Lower lobe of right lung (tissue), 2 donors: Measurements from ENCODE around the gene ERG. TPM values are rescaled to one million over a fixed set of nuclear protein-coding genes. Genes with fewer than 3 reads are reported as not detected.

Source experiments
- ATAC-seq, 2 donors: fragments of 200-7000 bp; cut with Tn5 transposase; one replicate each; pipeline ENCODE4 v1.9.1; 2020 to 2022; ENCODE audit warnings: mild to moderate bottlenecking in 2 of 2, moderate library complexity in 2 of 2
- DNase-seq: peaks from one replicate; pipeline ENCODE4 v3.0.0-alpha.2; 2020
- H3K27ac ChIP-seq: fragments of 200-600 bp; one replicate; pipeline ENCODE4 v1.8.0; 2022
- H3K27me3 ChIP-seq: fragments of 200-600 bp; one replicate; pipeline ENCODE4 v1.8.0; 2022; ENCODE audit warnings: low read depth
- H3K36me3 ChIP-seq: fragments of 200-600 bp; one replicate; pipeline ENCODE4 v1.8.0; 2022; ENCODE audit warnings: mild to moderate bottlenecking
- H3K4me1 ChIP-seq: fragments of 200-600 bp; one replicate; pipeline ENCODE4 v1.8.0; 2022
- H3K4me3 ChIP-seq: fragments of 200-600 bp; one replicate; pipeline ENCODE4 v1.8.0; 2022; ENCODE audit warnings: mild to moderate bottlenecking
- H3K9me3 ChIP-seq: fragments of 200-600 bp; one replicate; pipeline ENCODE4 v1.8.0; 2022
- intact Hi-C: fragments of 100-400 bp; cut with DNase I; formaldehyde crosslinking; loops from one replicate; pipeline ENCODE4 v1.11.0; 2022
- total RNA-seq: library from RNA; stranded (reverse); fragmentation: NEBNext Ultra II Directional; extraction: Animal tissue kit (Norgen Biotek cat#: 25700); gene quantifications from one replicate; pipeline ENCODE4 v1.2.1, GENCODE V29; 2021
- TF ChIP-seq, protein P1 (sequence below): fragments of 200-600 bp; IDR thresholded peaks from one replicate; pipeline ENCODE4 v1.8.0; 2022; ENCODE audit warnings: antibody characterized with exemption, mild to moderate bottlenecking
- donor health status: DM: no; HTN: yes; CAD: no; lungs with severe emphysema.

Gene ERG
- total RNA-seq, 1 donor from 2014 or later, result 38.0 TPM

DNA sequence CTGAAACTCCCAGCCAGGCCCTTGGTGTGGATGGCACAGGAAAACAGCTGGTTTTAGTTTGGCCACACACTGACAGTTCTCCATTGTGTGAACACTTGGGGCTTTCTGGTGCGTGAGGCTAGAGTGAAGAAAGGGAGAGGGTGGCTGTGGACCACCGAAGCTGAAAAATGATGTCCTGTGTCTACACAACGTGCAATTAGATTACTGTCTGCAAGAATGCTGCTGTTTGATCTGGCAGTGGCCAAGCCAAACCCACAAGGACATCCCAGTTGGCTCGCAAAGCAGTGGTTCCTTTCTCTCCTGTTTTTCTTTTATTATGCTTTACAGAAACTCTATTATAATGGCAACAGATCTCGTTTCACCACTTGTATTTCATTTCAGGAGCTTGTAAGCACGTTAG, 58.9 kb downstream of the ERG start:
- Histone ChIP-seq H3K4me3 (no peak overlapping the region), H3K27me3 (no peaks in the 10 kb centered on the region), H3K4me1 (peaks cover 54% of the 10 kb centered on the region), H3K9me3 (no peaks in the 10 kb centered on the region), H3K36me3 (no peaks in the 10 kb centered on the region), H3K27ac (no peak overlapping the region)
- TF ChIP-seq, protein P1, sequence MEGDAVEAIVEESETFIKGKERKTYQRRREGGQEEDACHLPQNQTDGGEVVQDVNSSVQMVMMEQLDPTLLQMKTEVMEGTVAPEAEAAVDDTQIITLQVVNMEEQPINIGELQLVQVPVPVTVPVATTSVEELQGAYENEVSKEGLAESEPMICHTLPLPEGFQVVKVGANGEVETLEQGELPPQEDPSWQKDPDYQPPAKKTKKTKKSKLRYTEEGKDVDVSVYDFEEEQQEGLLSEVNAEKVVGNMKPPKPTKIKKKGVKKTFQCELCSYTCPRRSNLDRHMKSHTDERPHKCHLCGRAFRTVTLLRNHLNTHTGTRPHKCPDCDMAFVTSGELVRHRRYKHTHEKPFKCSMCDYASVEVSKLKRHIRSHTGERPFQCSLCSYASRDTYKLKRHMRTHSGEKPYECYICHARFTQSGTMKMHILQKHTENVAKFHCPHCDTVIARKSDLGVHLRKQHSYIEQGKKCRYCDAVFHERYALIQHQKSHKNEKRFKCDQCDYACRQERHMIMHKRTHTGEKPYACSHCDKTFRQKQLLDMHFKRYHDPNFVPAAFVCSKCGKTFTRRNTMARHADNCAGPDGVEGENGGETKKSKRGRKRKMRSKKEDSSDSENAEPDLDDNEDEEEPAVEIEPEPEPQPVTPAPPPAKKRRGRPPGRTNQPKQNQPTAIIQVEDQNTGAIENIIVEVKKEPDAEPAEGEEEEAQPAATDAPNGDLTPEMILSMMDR, result no peak
- ATAC-seq (no peak), DNase-seq (no peak)
- intact Hi-C loops, result no loop called here

DNA sequence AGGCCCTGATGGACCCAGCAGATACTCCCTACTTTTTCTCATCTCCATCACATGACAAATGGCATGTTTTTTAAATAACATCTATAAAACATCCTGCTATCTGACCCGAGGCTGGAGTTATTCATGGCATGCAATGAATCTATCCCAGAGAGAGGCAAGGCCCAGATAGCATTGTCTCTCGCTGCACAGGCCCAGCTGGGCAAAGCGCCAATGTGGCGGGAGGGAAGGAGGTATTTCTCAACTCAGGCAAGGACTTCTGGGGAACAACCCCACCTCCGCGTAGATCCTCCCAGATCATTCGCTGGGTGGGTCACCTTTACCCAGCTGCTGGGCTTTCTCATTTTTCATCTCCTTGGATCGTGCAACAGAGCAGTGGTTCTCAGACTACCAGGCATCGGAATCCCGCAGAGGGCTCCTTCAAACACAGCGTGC, 59.8 kb downstream of the ERG start:
- Histone ChIP-seq H3K4me1 (peaks cover 52% of the 10 kb centered on the region), H3K9me3 (no peaks in the 10 kb centered on the region), H3K27me3 (no peaks in the 10 kb centered on the region), H3K36me3 (no peaks in the 10 kb centered on the region), H3K27ac (no peak overlapping the region), H3K4me3 (no peak overlapping the region)
- DNase-seq, result peak; percentile 69
- ATAC-seq, result peak in 1 of 2 donors; percentile 61
- TF ChIP-seq, protein P1, result no peak
- intact Hi-C loops, result no loop called here

DNA sequence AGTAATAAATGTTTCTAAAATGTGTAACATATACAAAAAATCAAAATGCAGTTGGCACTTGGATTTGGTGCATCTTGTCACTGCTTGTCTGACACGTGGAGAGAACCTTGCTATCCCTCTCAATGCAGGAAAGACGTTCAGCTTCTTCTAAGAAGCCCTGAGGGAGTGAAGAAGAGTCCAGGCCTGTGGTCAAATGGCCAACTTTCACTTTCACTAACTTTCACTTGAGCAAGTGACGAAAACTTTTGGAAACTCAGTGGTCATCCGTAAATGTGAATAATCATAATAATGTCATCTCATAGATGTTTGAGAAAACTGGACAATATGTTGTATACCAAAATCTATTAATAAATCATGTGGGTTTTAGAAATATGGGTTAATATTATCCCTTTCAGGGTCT, 61.9 kb downstream of the ERG start:
- TF ChIP-seq, protein P1, result no peak
- Histone ChIP-seq H3K36me3 (no peaks in the 10 kb centered on the region), H3K4me1 (peaks cover 45% of the 10 kb centered on the region), H3K27me3 (no peaks in the 10 kb centered on the region), H3K4me3 (no peak overlapping the region), H3K9me3 (no peaks in the 10 kb centered on the region), H3K27ac (no peak overlapping the region)
- intact Hi-C loops, result no loop called here
- no peak for ATAC-seq
- DNase-seq, result no peak

DNA sequence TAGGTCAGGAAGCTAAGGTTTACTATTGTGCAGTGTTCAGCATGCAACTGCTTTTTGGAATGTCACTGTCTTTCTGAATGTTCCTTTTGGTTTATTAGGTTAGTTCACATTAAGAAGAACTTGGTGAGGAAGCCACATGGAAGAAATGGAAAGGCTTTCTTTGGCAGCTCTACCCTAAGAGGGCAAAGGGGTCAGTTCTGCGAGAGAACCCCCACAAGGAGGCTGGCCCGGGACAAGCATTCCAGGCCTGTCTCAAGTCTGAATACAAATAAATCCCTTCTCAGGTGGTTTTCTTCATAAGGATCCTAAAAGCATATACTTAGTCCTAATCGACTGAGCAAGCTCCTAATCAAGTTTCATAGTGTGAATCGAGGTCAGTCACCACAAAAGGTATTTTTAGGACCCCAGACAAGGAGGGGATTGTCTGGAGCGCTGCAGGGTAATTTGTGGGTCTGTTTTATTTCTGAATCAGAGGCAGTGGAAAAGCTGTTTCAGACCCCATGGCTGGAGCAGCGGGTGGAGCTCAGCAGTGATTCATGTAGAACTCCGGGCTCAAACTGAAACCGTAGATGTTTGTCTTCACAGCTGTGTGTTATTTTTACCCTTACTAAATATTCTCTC, 63.3 kb downstream of the ERG start:
- TF ChIP-seq, protein P1, result no peak
- H3K9me3 ChIP-seq, result no peaks in the 10 kb centered on the region
- intact Hi-C loops, result no loop called here
- no peak overlapping the region for H3K4me3 ChIP-seq
- H3K36me3 ChIP-seq, result no peaks in the 10 kb centered on the region
- H3K27me3 ChIP-seq, result no peaks in the 10 kb centered on the region
- peaks cover 37% of the 10 kb centered on the region for H3K4me1 ChIP-seq
- DNase-seq (no peak), ATAC-seq (no peak)
- no peak overlapping the region for H3K27ac ChIP-seq

DNA sequence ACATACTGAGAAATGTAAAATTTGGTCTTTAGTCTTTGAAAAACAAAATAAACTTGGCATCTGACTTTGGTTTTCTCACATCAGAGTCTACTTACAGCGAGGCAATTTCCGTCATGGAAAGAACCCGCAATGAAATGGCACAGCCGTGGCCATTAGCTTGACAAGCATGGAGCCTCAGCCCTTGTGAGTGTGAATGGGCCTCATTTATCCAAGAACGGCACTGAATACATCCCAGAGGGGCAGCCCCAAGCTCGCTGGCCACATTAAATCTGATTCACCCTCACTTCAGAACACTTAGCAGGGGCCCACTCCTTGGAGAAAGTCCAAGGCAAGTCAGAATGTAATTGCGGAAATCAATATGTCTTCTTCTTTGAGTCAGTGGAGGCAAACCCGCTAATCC, 64.8 kb downstream of the ERG start:
- Histone ChIP-seq H3K27ac (no peak overlapping the region), H3K36me3 (no peaks in the 10 kb centered on the region), H3K9me3 (no peaks in the 10 kb centered on the region), H3K4me1 (peaks cover 22% of the 10 kb centered on the region), H3K27me3 (no peaks in the 10 kb centered on the region), H3K4me3 (no peak overlapping the region)
- TF ChIP-seq, protein P1, result no peak
- ATAC-seq (no peak), DNase-seq (no peak)
- intact Hi-C loops, result no loop called here
